MM.1S (cell line): ENCODE results near the gene MEP1B.

Experiments used
- DNase-seq: peaks from one replicate; pipeline ENCODE4 v3.0.0-alpha.2; 2015
- H2AFZ ChIP-seq: fragments of 300-600 bp; sonication (generic); 2 replicates; pipeline ENCODE4 v1.6.0; 2016; ENCODE audit warnings: antibody characterized with exemption, low read length
- H3F3A ChIP-seq: fragments of 300-600 bp; sonication (generic); 2 replicates; pipeline ENCODE4 v1.6.1; 2016; ENCODE audit warnings: mild to moderate bottlenecking, antibody characterized with exemption, low read length, moderate library complexity, mixed read lengths; ENCODE audit not compliant: insufficient read depth
- H3K27ac ChIP-seq: fragments of 300-600 bp; sonication (generic); 2 replicates; pipeline ENCODE4 v1.5.1; 2016; ENCODE audit warnings: mild to moderate bottlenecking, low read length
- H3K27me3 ChIP-seq: fragments of 300-600 bp; sonication (generic); replicated peaks from 2 replicates; pipeline ENCODE4 v1.6.0; 2016; ENCODE audit warnings: low read length; ENCODE audit not compliant: insufficient read depth
- H3K36me3 ChIP-seq: fragments of 300-600 bp; sonication (generic); replicated peaks from 2 replicates; pipeline ENCODE4 v1.6.1; 2016; ENCODE audit warnings: mild to moderate bottlenecking, low read length, mixed read lengths; ENCODE audit not compliant: insufficient read depth
- H3K4me1 ChIP-seq: fragments of 300-600 bp; sonication (generic); 2 replicates; pipeline ENCODE4 v1.6.1; 2016; ENCODE audit warnings: low read length, mixed read lengths
- H3K4me2 ChIP-seq: fragments of 300-600 bp; sonication (generic); 2 replicates; pipeline ENCODE4 v1.6.0; 2016; ENCODE audit warnings: low read depth, low read length
- H3K4me3 ChIP-seq: fragments of 300-600 bp; sonication (generic); 2 replicates; pipeline ENCODE4 v1.5.1; 2016; ENCODE audit warnings: low read length, mixed read lengths
- H3K79me2 ChIP-seq: fragments of 300-600 bp; sonication (generic); 2 replicates; pipeline ENCODE4 v1.6.1; 2016; ENCODE audit warnings: mixed run types, low read length, mixed read lengths
- H3K9ac ChIP-seq: fragments of 300-600 bp; sonication (generic); 2 replicates; pipeline ENCODE4 v1.6.1; 2016; ENCODE audit warnings: low read length, mixed read lengths
- H3K9me2 ChIP-seq: fragments of 300-600 bp; sonication (generic); replicated peaks from 2 replicates; pipeline ENCODE4 v1.6.1; 2016; ENCODE audit warnings: mild to moderate bottlenecking, low read length, mixed read lengths; ENCODE audit not compliant: insufficient read depth
- H3K9me3 ChIP-seq: fragments of 300-600 bp; sonication (generic); replicated peaks from 2 replicates; pipeline ENCODE4 v1.6.1; 2016; ENCODE audit warnings: mild to moderate bottlenecking, low read length, mixed read lengths; ENCODE audit not compliant: insufficient read depth
- H4K20me1 ChIP-seq: fragments of 300-600 bp; sonication (generic); 2 replicates; pipeline ENCODE4 v1.6.1; 2016; ENCODE audit warnings: mild to moderate bottlenecking, low read length, moderate library complexity, mixed read lengths; ENCODE audit not compliant: insufficient read depth
- EZH2 ChIP-seq: fragments of 300-600 bp; sonication (generic); optimal IDR thresholded peaks from 2 replicates; pipeline ENCODE3; 2017; ENCODE audit warnings: low read depth, mild to moderate bottlenecking, antibody characterized with exemption, low read length, mixed read lengths
- EZH2phosphoT487 ChIP-seq: fragments of 300-600 bp; sonication (generic); IDR thresholded peaks from 2 replicates; pipeline ENCODE4 v1.6.1; 2018; ENCODE audit warnings: antibody characterized with exemption, low read length
- TF ChIP-seq, protein P1 (sequence below): fragments of 300-600 bp; sonication (generic); IDR thresholded peaks from 2 replicates; pipeline ENCODE4 v1.5.1; 2016; ENCODE audit warnings: antibody characterized with exemption, low read length, mixed read lengths

MEP1B gene

DNA sequence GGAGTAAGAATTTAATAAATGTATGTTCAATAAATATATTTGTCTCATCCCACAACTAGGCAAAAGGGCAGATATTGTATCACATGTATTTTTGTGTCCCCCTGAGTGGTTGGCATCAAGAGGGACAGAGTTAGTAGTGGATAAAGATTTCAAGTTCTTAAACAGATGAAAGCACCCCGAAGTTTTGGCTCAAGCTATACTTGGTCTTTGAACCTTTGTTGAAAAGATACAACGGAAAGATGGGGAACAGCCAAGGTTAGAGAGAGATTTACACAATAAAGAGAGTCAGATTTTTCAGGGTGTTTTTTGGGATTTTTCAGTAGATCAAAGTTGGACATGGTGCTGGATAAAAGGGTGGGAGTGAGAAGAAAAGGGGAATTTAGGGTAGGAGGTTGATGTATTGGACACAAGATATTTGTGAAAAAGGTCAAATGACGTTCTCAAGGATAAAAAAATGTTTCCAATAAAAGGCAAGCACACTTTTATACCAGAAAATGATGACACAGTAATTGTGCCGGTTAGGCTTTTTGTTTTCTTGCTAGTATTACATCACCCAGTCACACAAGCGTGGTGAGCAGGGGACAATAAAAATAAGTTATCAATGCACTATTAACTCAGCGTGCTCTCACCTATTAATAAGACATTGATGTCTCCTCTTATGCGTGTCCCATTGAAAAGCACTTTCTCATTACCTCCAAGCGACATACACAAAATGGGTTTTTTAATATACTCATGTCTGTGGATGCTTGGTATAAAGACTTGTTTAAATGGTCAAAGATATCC, 59.5 kb downstream of the MEP1B start:
- H3K79me2 ChIP-seq = no peaks in the 10 kb centered on the region
- no peaks in the 10 kb centered on the region for H3K36me3 ChIP-seq
- no peaks in the 10 kb centered on the region for H3F3A ChIP-seq
- DNase-seq = no peak
- no peaks in the 10 kb centered on the region for H3K9me3 ChIP-seq
- H3K27me3 ChIP-seq = no peaks in the 10 kb centered on the region
- H3K4me1 ChIP-seq = no peaks in the 10 kb centered on the region
- no peaks in the 10 kb centered on the region for H3K9me2 ChIP-seq
- H4K20me1 ChIP-seq = no peaks in the 10 kb centered on the region
- no peak overlapping the region for H2AFZ ChIP-seq
- no peak overlapping the region for H3K27ac ChIP-seq
- H3K4me2 ChIP-seq = no peak overlapping the region
- H3K4me3 ChIP-seq = no peak overlapping the region
- TF ChIP-seq EZH2phosphoT487 (no peak), EZH2 (no peak)
- TF ChIP-seq, protein P1, sequence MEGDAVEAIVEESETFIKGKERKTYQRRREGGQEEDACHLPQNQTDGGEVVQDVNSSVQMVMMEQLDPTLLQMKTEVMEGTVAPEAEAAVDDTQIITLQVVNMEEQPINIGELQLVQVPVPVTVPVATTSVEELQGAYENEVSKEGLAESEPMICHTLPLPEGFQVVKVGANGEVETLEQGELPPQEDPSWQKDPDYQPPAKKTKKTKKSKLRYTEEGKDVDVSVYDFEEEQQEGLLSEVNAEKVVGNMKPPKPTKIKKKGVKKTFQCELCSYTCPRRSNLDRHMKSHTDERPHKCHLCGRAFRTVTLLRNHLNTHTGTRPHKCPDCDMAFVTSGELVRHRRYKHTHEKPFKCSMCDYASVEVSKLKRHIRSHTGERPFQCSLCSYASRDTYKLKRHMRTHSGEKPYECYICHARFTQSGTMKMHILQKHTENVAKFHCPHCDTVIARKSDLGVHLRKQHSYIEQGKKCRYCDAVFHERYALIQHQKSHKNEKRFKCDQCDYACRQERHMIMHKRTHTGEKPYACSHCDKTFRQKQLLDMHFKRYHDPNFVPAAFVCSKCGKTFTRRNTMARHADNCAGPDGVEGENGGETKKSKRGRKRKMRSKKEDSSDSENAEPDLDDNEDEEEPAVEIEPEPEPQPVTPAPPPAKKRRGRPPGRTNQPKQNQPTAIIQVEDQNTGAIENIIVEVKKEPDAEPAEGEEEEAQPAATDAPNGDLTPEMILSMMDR = no peak
- no peak overlapping the region for H3K9ac ChIP-seq

DNA sequence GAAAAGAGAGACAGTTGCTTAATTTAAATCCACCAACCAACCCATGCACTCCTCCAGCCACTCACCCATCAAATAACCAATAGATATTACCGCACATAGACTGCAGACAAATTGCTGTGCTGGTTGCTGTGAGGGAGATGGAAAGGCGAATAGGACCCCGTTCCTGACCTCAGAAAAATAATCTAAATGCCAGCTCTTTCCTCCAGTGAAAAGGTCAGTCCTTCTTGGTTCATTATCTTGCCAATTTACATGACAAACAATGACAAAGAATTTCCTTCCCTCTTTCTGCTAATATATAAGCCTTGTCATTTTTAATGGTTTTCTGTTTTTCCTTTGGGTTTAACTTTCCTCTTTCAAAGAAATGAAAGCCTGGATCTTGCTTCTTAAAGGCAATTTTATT, 61.6 kb downstream of the MEP1B start:
- no peak overlapping the region for H3K4me2 ChIP-seq
- H3K27ac ChIP-seq = no peak overlapping the region
- no peaks in the 10 kb centered on the region for H3F3A ChIP-seq
- no peaks in the 10 kb centered on the region for H3K36me3 ChIP-seq
- H3K27me3 ChIP-seq = no peaks in the 10 kb centered on the region
- no peak overlapping the region for H2AFZ ChIP-seq
- H3K4me1 ChIP-seq = no peaks in the 10 kb centered on the region
- H3K9me3 ChIP-seq = no peaks in the 10 kb centered on the region
- no peaks in the 10 kb centered on the region for H3K79me2 ChIP-seq
- DNase-seq = no peak
- no peaks in the 10 kb centered on the region for H3K9me2 ChIP-seq
- TF ChIP-seq EZH2phosphoT487 = no peak
- TF ChIP-seq EZH2 = no peak
- TF ChIP-seq, protein P1 = no peak
- H4K20me1 ChIP-seq = no peaks in the 10 kb centered on the region
- no peak overlapping the region for H3K9ac ChIP-seq
- H3K4me3 ChIP-seq = no peak overlapping the region

GRCh38 chr18:32252141-32252860, 62.5 kb downstream of the MEP1B start:
- no peaks in the 10 kb centered on the region for H3K36me3 ChIP-seq
- no peaks in the 10 kb centered on the region for H3K27me3 ChIP-seq
- no peak overlapping the region for H3K4me2 ChIP-seq
- no peak overlapping the region for H3K4me3 ChIP-seq
- no peak overlapping the region for H3K27ac ChIP-seq
- H3K79me2 ChIP-seq = no peaks in the 10 kb centered on the region
- no peaks in the 10 kb centered on the region for H3K9me3 ChIP-seq
- H3K4me1 ChIP-seq = no peaks in the 10 kb centered on the region
- no peak for TF ChIP-seq EZH2
- TF ChIP-seq, protein P1 = no peak
- TF ChIP-seq EZH2phosphoT487 = no peak
- no peaks in the 10 kb centered on the region for H4K20me1 ChIP-seq
- no peaks in the 10 kb centered on the region for H3K9me2 ChIP-seq
- no peaks in the 10 kb centered on the region for H3F3A ChIP-seq
- no peak overlapping the region for H3K9ac ChIP-seq
- no peak for DNase-seq
- no peak overlapping the region for H2AFZ ChIP-seq
